Measurements from ENCODE around the gene ZNF580. TPM values are rescaled to one million over a fixed set of nuclear protein-coding genes. Genes with fewer than 3 reads are reported as not detected.
A peak's percentile ranks its signal among the peaks of the same experiment; 100 is the strongest.

ZNF580 gene
- total RNA-seq, 1 experiment from 2014 or later: 32.0 TPM

DNA sequence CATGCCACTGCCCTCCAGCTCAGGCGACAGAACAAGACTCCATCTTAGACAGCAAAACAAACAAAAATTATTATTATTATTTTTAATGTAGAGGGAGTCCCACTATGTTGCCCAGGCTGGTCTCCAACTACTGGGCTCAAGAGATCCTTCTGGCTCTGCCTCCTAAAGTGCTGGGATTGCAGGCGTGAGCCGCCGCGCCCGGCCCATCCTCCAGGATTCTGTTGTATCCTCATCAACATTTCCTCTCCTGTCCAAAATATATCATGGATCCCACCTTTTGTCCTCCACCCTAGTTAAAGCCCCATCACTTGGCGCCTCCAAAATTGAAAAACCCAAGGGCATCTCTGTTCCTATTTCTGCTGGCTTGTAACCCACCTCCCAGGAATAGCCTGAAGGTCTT is 17.7 kb upstream of the ZNF580 start:
- ATAC-seq (no peak), DNase-seq (ENCODE audit: low spot score) (no peak)
- POLR2A ChIA-PET: interaction anchor here (2.6 kb wide), 1 partner anchor 17 kb away, joined by 10 read pairs; no protein-coding TSS in a partner anchor
- H3K4me3 Mint-ChIP-seq: no peak overlapping the region; the same call in 1 of the 2 replicates
- H3K27me3 Mint-ChIP-seq (ENCODE audit: low read depth): peaks cover 14% of the 10 kb centered on the region
- no peak overlapping the region for H3K27ac Mint-ChIP-seq
- peaks cover 11% of the 10 kb centered on the region for H3K36me3 Mint-ChIP-seq
- H3K9me3 Mint-ChIP-seq: 0 out of 2 replicates have a peak, but pooled peaks cover 3% of the 10 kb centered on the region
- no peak for TF ChIP-seq TP53 (CRISPR knock-in tag; IDR thresholded peaks at IDR 0.05)
- TF ChIP-seq, protein P1, sequence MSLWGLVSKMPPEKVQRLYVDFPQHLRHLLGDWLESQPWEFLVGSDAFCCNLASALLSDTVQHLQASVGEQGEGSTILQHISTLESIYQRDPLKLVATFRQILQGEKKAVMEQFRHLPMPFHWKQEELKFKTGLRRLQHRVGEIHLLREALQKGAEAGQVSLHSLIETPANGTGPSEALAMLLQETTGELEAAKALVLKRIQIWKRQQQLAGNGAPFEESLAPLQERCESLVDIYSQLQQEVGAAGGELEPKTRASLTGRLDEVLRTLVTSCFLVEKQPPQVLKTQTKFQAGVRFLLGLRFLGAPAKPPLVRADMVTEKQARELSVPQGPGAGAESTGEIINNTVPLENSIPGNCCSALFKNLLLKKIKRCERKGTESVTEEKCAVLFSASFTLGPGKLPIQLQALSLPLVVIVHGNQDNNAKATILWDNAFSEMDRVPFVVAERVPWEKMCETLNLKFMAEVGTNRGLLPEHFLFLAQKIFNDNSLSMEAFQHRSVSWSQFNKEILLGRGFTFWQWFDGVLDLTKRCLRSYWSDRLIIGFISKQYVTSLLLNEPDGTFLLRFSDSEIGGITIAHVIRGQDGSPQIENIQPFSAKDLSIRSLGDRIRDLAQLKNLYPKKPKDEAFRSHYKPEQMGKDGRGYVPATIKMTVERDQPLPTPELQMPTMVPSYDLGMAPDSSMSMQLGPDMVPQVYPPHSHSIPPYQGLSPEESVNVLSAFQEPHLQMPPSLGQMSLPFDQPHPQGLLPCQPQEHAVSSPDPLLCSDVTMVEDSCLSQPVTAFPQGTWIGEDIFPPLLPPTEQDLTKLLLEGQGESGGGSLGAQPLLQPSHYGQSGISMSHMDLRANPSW (CRISPR knock-in tag; conservative IDR thresholded peaks at IDR 0.05; ENCODE audit: low read depth): no peak
- TF ChIP-seq FOXJ3 (CRISPR knock-in tag; IDR thresholded peaks at IDR 0.05; ENCODE audit: borderline replicate concordance): no peak
- TF ChIP-seq, protein P2, sequence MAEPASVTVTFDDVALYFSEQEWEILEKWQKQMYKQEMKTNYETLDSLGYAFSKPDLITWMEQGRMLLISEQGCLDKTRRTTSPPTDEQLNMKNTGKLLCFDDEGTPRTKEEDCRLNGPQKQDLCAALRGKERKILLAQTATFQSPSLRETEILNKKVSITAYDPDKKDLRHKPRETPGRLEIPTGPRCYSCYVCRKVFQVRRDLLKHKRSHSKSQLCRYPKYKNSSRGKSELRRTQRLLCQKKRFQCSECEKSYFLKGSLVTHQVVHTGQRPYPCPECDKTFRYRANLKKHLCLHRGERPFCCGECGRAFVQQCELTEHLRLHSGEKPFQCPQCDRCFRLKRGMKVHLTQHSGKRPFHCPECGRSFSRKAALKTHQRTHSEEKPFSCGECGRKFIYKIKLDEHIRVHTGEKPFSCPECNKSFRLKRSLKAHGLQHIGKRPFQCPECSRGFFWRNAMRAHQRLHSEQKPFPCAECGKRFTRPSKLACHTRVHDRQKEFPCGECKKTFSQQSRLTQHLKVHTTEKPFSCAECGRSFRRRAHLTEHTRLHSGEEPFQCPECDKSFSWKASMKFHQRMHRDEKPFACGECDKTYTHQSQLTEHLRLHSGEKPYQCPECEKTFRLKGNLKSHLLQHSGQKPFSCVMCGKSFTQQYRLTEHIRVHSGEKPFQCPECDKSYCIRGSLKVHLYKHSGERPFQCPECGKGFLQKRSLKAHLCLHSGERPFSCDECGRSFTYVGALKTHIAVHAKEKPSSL (CRISPR knock-in tag; conservative IDR thresholded peaks at IDR 0.05): no peak
- TF ChIP-seq MYBL2 (CRISPR knock-in tag; IDR thresholded peaks at IDR 0.05): no peak
- no peak for TF ChIP-seq ZNF121 (CRISPR knock-in tag; IDR thresholded peaks at IDR 0.05)
- TF ChIP-seq, protein P3, sequence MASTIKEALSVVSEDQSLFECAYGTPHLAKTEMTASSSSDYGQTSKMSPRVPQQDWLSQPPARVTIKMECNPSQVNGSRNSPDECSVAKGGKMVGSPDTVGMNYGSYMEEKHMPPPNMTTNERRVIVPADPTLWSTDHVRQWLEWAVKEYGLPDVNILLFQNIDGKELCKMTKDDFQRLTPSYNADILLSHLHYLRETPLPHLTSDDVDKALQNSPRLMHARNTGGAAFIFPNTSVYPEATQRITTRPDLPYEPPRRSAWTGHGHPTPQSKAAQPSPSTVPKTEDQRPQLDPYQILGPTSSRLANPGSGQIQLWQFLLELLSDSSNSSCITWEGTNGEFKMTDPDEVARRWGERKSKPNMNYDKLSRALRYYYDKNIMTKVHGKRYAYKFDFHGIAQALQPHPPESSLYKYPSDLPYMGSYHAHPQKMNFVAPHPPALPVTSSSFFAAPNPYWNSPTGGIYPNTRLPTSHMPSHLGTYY (CRISPR knock-in tag; IDR thresholded peaks at IDR 0.05): no peak
- TF ChIP-seq ATF1 (CRISPR knock-in tag; IDR thresholded peaks at IDR 0.05): no peak
- TF ChIP-seq ZNF671 (CRISPR knock-in tag; IDR thresholded peaks at IDR 0.05): no peak
- no peak for TF ChIP-seq ZNF423 (CRISPR knock-in tag; IDR thresholded peaks at IDR 0.05)
- H3K4me1 Mint-ChIP-seq: peaks cover 15% of the 10 kb centered on the region
- CTCF ChIA-PET: interaction anchor here (0.8 to 2.7 kb wide), 3 partner anchors 9 to 31 kb away, joined by 4 to 34 read pairs (median 14); partner anchors contain the start of gene ZNF865

DNA sequence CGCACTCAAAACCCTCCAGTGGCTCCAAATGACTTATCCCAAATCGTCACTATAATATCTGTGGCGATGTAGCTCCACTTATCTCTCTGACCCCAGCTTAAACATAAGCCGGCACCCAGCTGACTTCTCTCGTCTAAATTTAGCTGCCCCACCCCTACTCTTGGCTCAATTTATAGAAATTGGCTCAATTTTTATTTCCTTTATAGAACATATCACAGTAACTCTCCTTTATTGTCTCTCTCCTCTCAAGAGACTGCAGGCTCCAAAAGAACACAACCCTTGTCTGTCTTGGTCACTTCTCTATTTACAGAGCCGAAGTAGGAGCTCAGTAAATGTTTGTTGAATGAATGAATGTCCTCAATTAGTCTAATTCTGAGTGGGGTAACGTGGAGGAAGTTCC is 17.2 kb upstream of the ZNF580 start:
- ChIA-PET POLR2A (interaction anchor here (1.5 to 2.6 kb wide), 2 partner anchors 17 to 19 kb away, joined by 6 to 10 read pairs; no protein-coding TSS in a partner anchor), CTCF (interaction anchor here (1.1 to 2.7 kb wide), 5 partner anchors 12 to 80 kb away, joined by 3 to 34 read pairs (median 9); partner anchors contain the start of genes FIZ1 and ZNF865)
- Mint-ChIP-seq H3K4me3 (peak overlapping the region; percentile 76), H3K27me3 (ENCODE audit: low read depth) (peaks cover 17% of the 10 kb centered on the region), H3K4me1 (peaks cover 15% of the 10 kb centered on the region), H3K27ac (peak overlapping the region; percentile 11; the same call in 1 of the 2 replicates), H3K36me3 (peaks cover 11% of the 10 kb centered on the region), H3K9me3 (0 out of 2 replicates have a peak, but pooled peaks cover 3% of the 10 kb centered on the region)
- DNase-seq (ENCODE audit: low spot score): no peak
- ATAC-seq: no peak
- TF ChIP-seq, protein P2 (CRISPR knock-in tag; conservative IDR thresholded peaks at IDR 0.05): no peak
- TF ChIP-seq ELF4 (CRISPR knock-in tag; IDR thresholded peaks at IDR 0.05; ENCODE audit: low read depth) (no peak), NR1H2 (CRISPR knock-in tag; IDR thresholded peaks at IDR 0.05) (no peak), NR3C1 (CRISPR knock-in tag; conservative IDR thresholded peaks at IDR 0.05; ENCODE audit: low read depth) (no peak), CREB1 (CRISPR knock-in tag; IDR thresholded peaks at IDR 0.05) (no peak), RELA (CRISPR knock-in tag; IDR thresholded peaks at IDR 0.05; ENCODE audit: borderline replicate concordance) (no peak), IRF2 (CRISPR knock-in tag; IDR thresholded peaks at IDR 0.05; ENCODE audit: borderline replicate concordance, low read depth) (no peak), SP1 (CRISPR knock-in tag; conservative IDR thresholded peaks at IDR 0.05) (no peak), ZNF232 (CRISPR knock-in tag; IDR thresholded peaks at IDR 0.05) (no peak), OVOL2 (CRISPR knock-in tag; IDR thresholded peaks at IDR 0.05; ENCODE audit: borderline replicate concordance) (no peak), ZNF138 (CRISPR knock-in tag; conservative IDR thresholded peaks at IDR 0.05) (no peak), ZNF263 (CRISPR knock-in tag; IDR thresholded peaks at IDR 0.05; ENCODE audit: low read depth) (no peak)
- TF ChIP-seq, protein P4, sequence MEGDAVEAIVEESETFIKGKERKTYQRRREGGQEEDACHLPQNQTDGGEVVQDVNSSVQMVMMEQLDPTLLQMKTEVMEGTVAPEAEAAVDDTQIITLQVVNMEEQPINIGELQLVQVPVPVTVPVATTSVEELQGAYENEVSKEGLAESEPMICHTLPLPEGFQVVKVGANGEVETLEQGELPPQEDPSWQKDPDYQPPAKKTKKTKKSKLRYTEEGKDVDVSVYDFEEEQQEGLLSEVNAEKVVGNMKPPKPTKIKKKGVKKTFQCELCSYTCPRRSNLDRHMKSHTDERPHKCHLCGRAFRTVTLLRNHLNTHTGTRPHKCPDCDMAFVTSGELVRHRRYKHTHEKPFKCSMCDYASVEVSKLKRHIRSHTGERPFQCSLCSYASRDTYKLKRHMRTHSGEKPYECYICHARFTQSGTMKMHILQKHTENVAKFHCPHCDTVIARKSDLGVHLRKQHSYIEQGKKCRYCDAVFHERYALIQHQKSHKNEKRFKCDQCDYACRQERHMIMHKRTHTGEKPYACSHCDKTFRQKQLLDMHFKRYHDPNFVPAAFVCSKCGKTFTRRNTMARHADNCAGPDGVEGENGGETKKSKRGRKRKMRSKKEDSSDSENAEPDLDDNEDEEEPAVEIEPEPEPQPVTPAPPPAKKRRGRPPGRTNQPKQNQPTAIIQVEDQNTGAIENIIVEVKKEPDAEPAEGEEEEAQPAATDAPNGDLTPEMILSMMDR (IDR thresholded peaks at IDR 0.05): no peak
- TF ChIP-seq, protein P5, sequence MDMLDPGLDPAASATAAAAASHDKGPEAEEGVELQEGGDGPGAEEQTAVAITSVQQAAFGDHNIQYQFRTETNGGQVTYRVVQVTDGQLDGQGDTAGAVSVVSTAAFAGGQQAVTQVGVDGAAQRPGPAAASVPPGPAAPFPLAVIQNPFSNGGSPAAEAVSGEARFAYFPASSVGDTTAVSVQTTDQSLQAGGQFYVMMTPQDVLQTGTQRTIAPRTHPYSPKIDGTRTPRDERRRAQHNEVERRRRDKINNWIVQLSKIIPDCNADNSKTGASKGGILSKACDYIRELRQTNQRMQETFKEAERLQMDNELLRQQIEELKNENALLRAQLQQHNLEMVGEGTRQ (CRISPR knock-in tag; IDR thresholded peaks at IDR 0.05): no peak

Data from WTC11 (cell line).